HG03175 (cell line): Measurements from ENCODE around the gene MFN1.
"Not testable (repeated sequence)": the region's sequence is repeated elsewhere in the genome, so short reads cannot be mapped to it uniquely, and the experiment has no call there.

Experiments used
- ATAC-seq: cut with Tn5 transposase; IDR thresholded peaks from one replicate; pipeline ENCODE4 v1.9.1; 2021; ENCODE audit warnings: mild to moderate bottlenecking, moderate library complexity; ENCODE audit not compliant: unreplicated experiment

MFN1 gene

DNA sequence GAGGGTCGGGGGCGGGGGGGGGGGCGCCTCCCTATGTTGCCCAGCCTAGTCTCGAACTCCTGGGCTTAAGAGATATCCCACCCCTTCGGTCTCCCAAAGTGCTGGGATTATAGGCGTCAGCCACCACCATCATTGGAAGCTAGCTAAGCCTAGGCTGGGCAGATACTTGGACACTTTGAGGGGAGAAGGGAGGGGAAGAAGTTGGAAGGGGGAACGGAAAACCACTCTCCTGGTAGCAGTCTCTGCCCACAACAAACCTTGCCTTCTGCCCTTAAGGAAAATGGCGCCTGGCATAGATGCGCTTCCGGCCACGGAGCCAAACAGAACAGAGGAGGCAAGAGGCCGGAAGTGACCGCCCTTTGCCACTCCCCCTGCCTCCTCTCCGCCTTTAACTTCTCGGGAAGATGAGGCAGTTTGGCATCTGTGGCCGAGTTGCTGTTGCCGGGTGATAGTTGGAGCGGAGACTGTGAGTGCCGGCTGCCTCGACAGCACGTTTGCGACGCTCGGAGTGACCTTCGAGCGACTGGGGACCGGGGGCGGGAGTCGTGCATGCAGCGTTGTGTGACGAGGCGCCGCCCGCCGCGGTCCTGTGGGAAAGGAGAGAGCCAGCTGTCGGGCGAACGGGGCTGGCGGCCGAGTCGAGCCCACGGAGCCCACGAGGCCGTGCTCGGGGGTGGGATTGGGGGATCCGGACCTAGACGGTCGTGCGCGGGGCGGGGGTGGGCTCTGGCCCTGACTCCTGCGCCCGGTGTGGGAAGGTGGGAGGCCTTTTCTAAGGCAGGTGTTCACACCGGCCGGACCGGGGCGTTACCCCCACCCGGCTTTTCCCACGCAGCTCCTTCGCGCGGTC lies at the start of gene MFN1:
Gene MFN1, plus strand, starts transcription at position 365 of the 850 bp plus-strand sequence. CDS start 1,143 bp downstream, outside the sequence.
- peak; percentile 93 for ATAC-seq

- no peak for ATAC-seq
These were observed 49.4 kb upstream of the MFN1 start for GRCh38 chr3:179297971-179298725.

GRCh38 chr3:179299316-179299715 lies 48.2 kb upstream of the MFN1 start:
- no peak for ATAC-seq

DNA sequence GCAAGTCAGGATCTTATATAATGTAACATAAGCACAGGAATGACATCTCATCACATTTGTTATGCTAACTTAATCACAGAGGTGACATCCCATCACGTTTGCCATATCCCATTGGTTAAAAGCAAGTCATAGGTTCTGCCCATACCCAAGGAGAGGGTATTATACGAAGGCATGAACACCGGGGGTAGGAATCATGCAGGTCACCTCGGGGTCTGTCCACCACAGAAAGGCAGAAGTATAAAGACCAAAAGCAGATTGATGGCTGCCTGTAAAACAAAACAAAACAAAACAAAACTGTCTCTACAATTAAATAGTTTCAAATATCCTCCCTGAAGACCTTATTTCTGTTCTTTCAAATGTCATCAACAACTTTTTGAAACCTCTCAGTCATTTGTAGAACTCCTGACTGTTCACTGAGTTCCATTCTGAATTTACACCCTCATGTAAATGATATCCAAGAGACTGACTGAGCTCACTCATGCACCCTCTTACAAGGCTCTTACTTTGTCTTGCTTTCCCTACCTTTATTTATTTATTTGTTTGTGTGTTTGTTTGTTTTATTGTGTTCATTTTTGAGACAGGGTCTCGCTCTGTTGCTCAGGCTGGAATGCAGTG lies 47.4 kb upstream of the MFN1 start:
- no peak for ATAC-seq

- no peak for ATAC-seq
These were observed 45.9 kb upstream of the MFN1 start for GRCh38 chr3:179301645-179302044.

GRCh38 chr3:179302111-179302510 lies 45.4 kb upstream of the MFN1 start:
- ATAC-seq = no peak

DNA sequence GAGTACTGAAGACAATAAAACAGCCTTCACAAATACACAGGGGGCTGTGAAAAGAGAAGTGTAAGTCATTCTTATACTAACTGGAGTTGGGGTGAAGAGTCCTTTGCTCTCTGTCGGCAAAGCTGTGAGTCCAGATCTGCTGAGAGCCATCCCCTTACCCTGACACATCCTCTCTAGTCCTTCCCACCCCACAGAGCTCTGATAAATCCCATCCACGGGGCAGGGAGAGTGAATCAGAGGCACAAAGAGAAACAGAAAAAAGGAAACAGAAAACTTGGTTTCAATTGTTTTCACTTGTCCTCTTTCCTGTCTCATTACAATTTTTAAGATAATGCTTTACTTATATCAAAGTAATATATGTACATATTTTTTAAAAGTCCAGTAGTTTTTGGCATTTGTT lies 42.9 kb upstream of the MFN1 start:
- ATAC-seq = no peak

GRCh38 chr3:179307362-179307761 lies 40.1 kb upstream of the MFN1 start:
- ATAC-seq = not testable (repeated sequence)

GRCh38 chr3:179308001-179308400 lies 39.5 kb upstream of the MFN1 start:
- ATAC-seq = no peak

GRCh38 chr3:179309225-179310078 lies 38.1 kb upstream of the MFN1 start:
- peak; percentile 96 for ATAC-seq

- no peak for ATAC-seq
These were observed 28.6 kb upstream of the MFN1 start for GRCh38 chr3:179318876-179319275.

DNA sequence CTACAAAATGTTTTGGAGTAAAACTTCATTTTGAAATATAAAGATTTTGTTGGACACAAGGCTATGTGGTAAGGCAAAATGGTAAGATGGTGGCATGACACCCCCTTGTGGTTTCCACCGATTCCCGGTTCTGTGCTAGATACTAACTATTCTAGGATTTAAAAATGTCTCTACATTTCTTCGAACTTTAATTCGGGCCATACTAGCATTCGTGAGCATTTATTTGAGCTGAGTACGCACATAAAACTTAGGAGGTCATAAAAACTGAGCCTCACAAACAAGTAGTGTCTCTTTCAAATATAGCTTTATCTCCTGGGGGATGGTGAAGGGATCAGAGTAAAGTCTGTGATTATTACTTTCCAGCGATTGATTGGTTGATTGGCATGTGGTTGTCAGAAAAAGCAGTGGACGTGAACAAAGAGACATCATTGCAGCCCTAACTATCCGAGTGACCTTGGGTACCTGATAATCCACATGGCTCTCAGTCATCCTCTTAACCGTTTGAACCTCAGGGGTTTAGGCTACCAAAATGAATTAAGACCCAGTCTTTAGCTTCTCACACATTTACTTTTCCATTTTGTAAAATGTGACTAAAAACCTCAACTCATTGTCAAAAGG lies 25.7 kb upstream of the MFN1 start:
- ATAC-seq = no peak

- ATAC-seq = peak; percentile 78
These were observed 25.0 kb upstream of the MFN1 start, which contains the start of gene ZNF639 for GRCh38 chr3:179322286-179323196. TSS of gene ZNF639 (plus strand) at chr3:179323031. CDS start at chr3:179328294, 5,263 bp downstream.

DNA sequence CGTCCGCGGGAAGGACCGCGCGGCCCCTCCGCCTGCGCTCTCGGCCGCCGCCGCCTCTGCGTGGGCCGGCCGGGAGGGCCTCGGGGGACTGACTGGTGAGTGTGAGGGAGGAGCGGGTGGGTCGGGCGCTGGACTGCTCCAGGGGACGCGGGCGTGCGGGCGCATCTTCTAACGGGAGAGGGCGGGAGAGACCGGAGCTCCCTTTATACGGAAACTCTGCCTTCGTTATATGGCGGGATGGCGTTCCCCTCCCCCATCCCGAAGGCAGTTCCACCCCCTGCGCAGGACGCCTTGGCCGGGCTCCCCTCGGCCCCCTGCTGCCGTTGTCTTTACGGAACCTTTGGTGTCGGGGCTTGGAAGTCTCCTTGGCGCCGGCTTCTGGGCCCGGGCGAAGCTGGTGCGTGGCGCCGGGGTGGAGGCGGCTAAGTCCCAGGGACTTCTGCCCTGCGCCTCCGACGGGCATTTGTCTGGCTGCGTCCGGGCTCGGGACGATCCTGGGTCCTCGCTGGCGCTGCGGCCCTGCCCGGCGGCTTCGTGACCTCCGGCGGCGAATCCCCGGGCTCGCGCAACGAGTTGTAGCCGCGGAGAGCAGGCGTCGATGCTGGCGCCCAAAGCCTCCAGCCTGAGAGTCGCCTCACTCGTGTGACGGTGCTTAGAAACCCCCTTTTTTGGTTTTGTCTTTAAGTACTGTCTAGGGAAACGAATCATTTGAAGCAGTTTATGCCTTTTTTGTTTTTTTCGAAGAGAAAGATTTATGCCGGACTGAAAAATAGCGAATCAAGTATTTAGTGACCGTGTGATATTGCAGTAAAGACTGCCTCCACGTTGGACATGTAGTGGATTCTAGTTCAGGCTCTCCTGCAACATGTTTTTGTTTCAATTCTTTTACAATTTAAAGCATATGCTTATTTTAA lies 24.1 kb upstream of the MFN1 start:
- ATAC-seq = peak; percentile 40

GRCh38 chr3:179324270-179324754 lies 23.2 kb upstream of the MFN1 start:
- ATAC-seq = no peak

- no peak for ATAC-seq
These were observed 17.1 kb upstream of the MFN1 start for GRCh38 chr3:179330438-179330837.

GRCh38 chr3:179332240-179332639 lies 15.3 kb upstream of the MFN1 start:
- no peak for ATAC-seq

GRCh38 chr3:179333084-179333483 lies 14.4 kb upstream of the MFN1 start:
- no peak for ATAC-seq
